IMR-90 (cell line): ENCODE data around the gene ERBB4. TPM values are rescaled to one million over a fixed set of nuclear protein-coding genes. Genes with fewer than 3 reads are reported as not detected.

ENCODE experiments used
- ATAC-seq: fragments of 200-7000 bp; cut with Tn5 transposase; 2 replicates; pipeline ENCODE4 v1.9.1; 2020; ENCODE audit warnings: low read depth, mild to moderate bottlenecking, moderate library complexity
- BruUV-seq: library from RNA; stranded (reverse); fragments of 400-500 nt; replicated peaks from 2 replicates; lab custom pipeline; 2021; lab: Mats Ljungman, UMichigan
- CTCF ChIA-PET: fragments of 300-600 bp; formaldehyde crosslinking; extraction: SDS; loops from one replicate; lab custom pipeline; 2021; ENCODE audit warnings: antibody characterized with exemption; lab: Yijun Ruan, JAX
- POLR2A ChIA-PET: fragments of 300-600 bp; sonication (Branson Sonifier 250); formaldehyde crosslinking; loops from one replicate; lab custom pipeline; 2022; ENCODE audit warnings: antibody characterized with exemption; ENCODE audit not compliant: unreplicated experiment; lab: Charles Lee
- DNase-seq: peaks from one replicate; pipeline ENCODE4 v3.0.0; 2013
- H2AFZ ChIP-seq: replicated peaks from 2 replicates; pipeline ENCODE3; 2013; ENCODE audit warnings: low read length, mild to moderate bottlenecking; ENCODE audit not compliant: poor library complexity
- H2AK5ac ChIP-seq: 2 replicates; pipeline ENCODE4 v1.6.1; 2013; ENCODE audit warnings: low read depth, low read length, inconsistent platforms
- H2AK9ac ChIP-seq: replicated peaks from 2 replicates; pipeline ENCODE3; 2013; ENCODE audit warnings: mild to moderate bottlenecking, low read depth, low read length, moderate library complexity; ENCODE audit not compliant: poor library complexity
- H2BK120ac ChIP-seq: 2 replicates; pipeline ENCODE4 v1.6.1; 2013; ENCODE audit warnings: low read depth, low read length, inconsistent platforms
- H2BK15ac ChIP-seq: 3 replicates; pipeline ENCODE4 v1.6.1; 2013; ENCODE audit warnings: low read depth, low read length, inconsistent platforms
- H2BK20ac ChIP-seq: 2 replicates; pipeline ENCODE4 v1.6.1; 2013; ENCODE audit warnings: low read depth, mild to moderate bottlenecking, inconsistent platforms, low read length, moderate library complexity
- H2BK5ac ChIP-seq: 2 replicates; pipeline ENCODE4 v1.6.1; 2013; ENCODE audit warnings: mild to moderate bottlenecking, low read depth, low read length, inconsistent platforms; ENCODE audit not compliant: poor library complexity, severe bottlenecking
- H3K14ac ChIP-seq: replicated peaks from 2 replicates; pipeline ENCODE4 v1.6.1; 2013; ENCODE audit warnings: low read depth, low read length, inconsistent platforms
- H3K18ac ChIP-seq: 2 replicates; pipeline ENCODE4 v1.6.1; 2013; ENCODE audit warnings: low read depth, low read length, control low read depth
- H3K23ac ChIP-seq: 2 replicates; pipeline ENCODE4 v1.6.1; 2013; ENCODE audit warnings: low read depth, low read length, inconsistent platforms
- H3K27ac ChIP-seq: 2 replicates; pipeline ENCODE4 v1.5.1; 2013; ENCODE audit warnings: mild to moderate bottlenecking, control low read depth, low read length; ENCODE audit not compliant: insufficient read depth
- H3K27me3 ChIP-seq: 2 replicates; pipeline ENCODE4 v1.6.1; 2013; ENCODE audit warnings: low read length; ENCODE audit not compliant: control insufficient read depth, insufficient read depth
- H3K36me3 ChIP-seq: 2 replicates; pipeline ENCODE4 v1.6.1; 2013; ENCODE audit warnings: low read length, mixed read lengths; ENCODE audit not compliant: control insufficient read depth, insufficient read depth
- H3K4ac ChIP-seq: 2 replicates; pipeline ENCODE4 v1.6.1; 2013; ENCODE audit warnings: low read depth, low read length, inconsistent platforms
- H3K4me1 ChIP-seq: 2 replicates; pipeline ENCODE4 v1.6.1; 2013; ENCODE audit warnings: low read length, mixed read lengths; ENCODE audit not compliant: control insufficient read depth, insufficient read depth
- H3K4me2 ChIP-seq: 2 replicates; pipeline ENCODE4 v1.6.1; 2013; ENCODE audit warnings: low read depth, mild to moderate bottlenecking, control low read depth, low read length, moderate library complexity
- H3K4me3 ChIP-seq: 2 replicates; pipeline ENCODE4 v1.5.1; 2013; ENCODE audit warnings: low read depth, mild to moderate bottlenecking, control low read depth, low read length, moderate library complexity; ENCODE audit not compliant: insufficient read depth
- H3K56ac ChIP-seq: 2 replicates; pipeline ENCODE4 v1.6.1; 2013; ENCODE audit warnings: low read length, inconsistent platforms; ENCODE audit not compliant: insufficient read depth; ENCODE audit errors: extremely low read depth
- H3K79me1 ChIP-seq, 2 experiments: 2 replicates each; pipeline ENCODE4 v1.6.1; 2013; ENCODE audit warnings: low read length in 2 of 2, inconsistent platforms in 1 of 2, low read depth in 1 of 2
- H3K9ac ChIP-seq: 2 replicates; pipeline ENCODE4 v1.6.1; 2013; ENCODE audit warnings: low read depth, low read length, control low read depth
- H3K9me1 ChIP-seq: 2 replicates; pipeline ENCODE4 v1.6.1; 2013; ENCODE audit warnings: low read length, inconsistent platforms; ENCODE audit not compliant: insufficient read depth
- H3K9me3 ChIP-seq: 2 replicates; pipeline ENCODE4 v1.6.1; 2013; ENCODE audit warnings: low read length; ENCODE audit not compliant: control insufficient read depth, insufficient read depth
- H4K20me1 ChIP-seq: 2 replicates; pipeline ENCODE4 v1.6.1; 2013; ENCODE audit warnings: low read length, inconsistent platforms; ENCODE audit not compliant: insufficient read depth
- H4K5ac ChIP-seq: 2 replicates; pipeline ENCODE4 v1.6.1; 2013; ENCODE audit warnings: mild to moderate bottlenecking, low read depth, low read length, control low read depth
- H4K8ac ChIP-seq, 2 experiments: 2 replicates each; pipeline ENCODE4 v1.6.1; 2013; ENCODE audit warnings: low read depth in 2 of 2, low read length in 2 of 2, control low read depth in 1 of 2, inconsistent platforms in 1 of 2
- H4K91ac ChIP-seq: 2 replicates; pipeline ENCODE4 v1.6.1; 2013; ENCODE audit warnings: low read depth, low read length, inconsistent platforms; ENCODE audit not compliant: insufficient read depth
- RCOR1 ChIP-seq: IDR thresholded peaks from 2 replicates; pipeline ENCODE4 v1.6.1; 2012; ENCODE audit warnings: mild to moderate bottlenecking, low read length, improper control_type of control experiment; ENCODE audit not compliant: insufficient replicate concordance
- WGBS, 2 experiments: methylation state at CpG; one replicate each; pipeline versions ENCODE4 v1.1.5 to v1.1.7; 2013; ENCODE audit warnings: missing lambda C conversion rate in 2 of 2; ENCODE audit not compliant: insufficient read length in 1 of 2; ENCODE audit errors: extremely low coverage in 2 of 2; 5-methylcytosine and 5-hydroxymethylcytosine counted together
- dilution Hi-C: fragments of 300-500 bp; cut with HindIII; formaldehyde crosslinking; loops from one replicate; pipeline ENCODE4 v1.14.3; 2018; ENCODE audit warnings: low sequenced_read_pairs; ENCODE audit not compliant: unreplicated experiment
- in situ Hi-C: fragments of 300-500 bp; cut with MboI; formaldehyde crosslinking; loops from 3 replicates; pipeline ENCODE4 v1.14.3; 2019; ENCODE audit warnings: low sequenced_read_pairs, inconsistent platforms, mixed read lengths
- intact Hi-C: fragments of 100-400 bp; cut with micrococcal nuclease; formaldehyde crosslinking; loops from 2 replicates; pipeline ENCODE4 v1.10.0; 2022
- polyA plus RNA-seq, 3 experiments: library from polyadenylated mRNA; depleted of rRNA; stranded (reverse); fragments of >200 nt; gene quantifications; 2 replicates each; pipeline ENCODE4 v1.2.3, GENCODE V29; 2012; ENCODE audit warnings: low replicate concordance in 1 of 3
- total RNA-seq: library from RNA; depleted of rRNA; stranded (reverse); fragments of >200 nt; gene quantifications from 2 replicates; pipeline ENCODE4 v1.2.3, GENCODE V29; 2012
- TF ChIP-seq, protein P1 (sequence below): fragments of 150-350 bp; IDR thresholded peaks from 2 replicates; pipeline ENCODE4 v1.6.1; 2016; ENCODE audit warnings: low read depth, mild to moderate bottlenecking, low read length, moderate library complexity, borderline replicate concordance

Gene ERBB4
- total and polyA plus RNA-seq, 2 of the 4 experiments (the other 2 are of a cell fraction): not detected

DNA sequence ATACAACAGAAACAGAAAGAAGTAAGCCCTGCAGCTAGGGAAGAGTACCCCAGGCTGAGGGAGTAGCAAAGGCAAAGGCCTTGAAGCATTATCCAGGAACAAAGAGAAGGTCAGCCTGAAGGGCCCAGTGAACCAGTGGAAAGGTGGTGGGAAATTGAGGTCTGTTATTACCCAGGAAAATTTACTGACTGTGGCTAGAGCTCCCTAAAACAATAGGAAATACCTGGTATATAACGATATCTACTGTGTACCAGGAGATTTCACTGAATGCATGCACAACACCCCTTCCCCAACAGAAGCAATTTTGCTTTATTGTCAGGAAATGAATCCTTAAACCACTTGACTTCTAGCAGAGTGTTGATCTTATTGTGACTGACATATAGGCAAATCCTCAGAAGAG is 365.3 kb downstream of the ERBB4 start:
- Histone ChIP-seq H2AK9ac (no peak overlapping the region), H2AK5ac (no peak overlapping the region), H3K4me2 (no peak overlapping the region), H3K79me1 (no peaks in the 10 kb centered on the region), H3K56ac (no peak overlapping the region), H4K8ac (no peak overlapping the region), H4K91ac (no peak overlapping the region), H3K14ac (no peak overlapping the region), H3K4ac (no peak overlapping the region), H3K9ac (no peak overlapping the region), H2BK15ac (no peak overlapping the region), H3K9me3 (peaks cover 8% of the 10 kb centered on the region), H3K27ac (no peak overlapping the region), H2BK20ac (no peak overlapping the region), H4K20me1 (no peaks in the 10 kb centered on the region), H3K27me3 (no peaks in the 10 kb centered on the region), H2BK120ac (no peak overlapping the region; the same call in 1 of the 2 replicates), H3K18ac (no peak overlapping the region), H3K4me3 (no peak overlapping the region), H3K4me1 (no peaks in the 10 kb centered on the region), H3K23ac (no peak overlapping the region), H3K36me3 (no peaks in the 10 kb centered on the region), H2BK5ac (no peak overlapping the region), H4K5ac (no peak overlapping the region), H3K9me1 (no peaks in the 10 kb centered on the region), H2AFZ (no peak overlapping the region)
- DNase-seq: no peak
- POLR2A ChIA-PET: no interaction called here
- no peak for ATAC-seq
- in situ Hi-C loops (no loop called here), intact Hi-C loops (no loop called here), dilution Hi-C loops (no loop called here)
- BruUV-seq: no TSS peak
- TF ChIP-seq, protein P1, sequence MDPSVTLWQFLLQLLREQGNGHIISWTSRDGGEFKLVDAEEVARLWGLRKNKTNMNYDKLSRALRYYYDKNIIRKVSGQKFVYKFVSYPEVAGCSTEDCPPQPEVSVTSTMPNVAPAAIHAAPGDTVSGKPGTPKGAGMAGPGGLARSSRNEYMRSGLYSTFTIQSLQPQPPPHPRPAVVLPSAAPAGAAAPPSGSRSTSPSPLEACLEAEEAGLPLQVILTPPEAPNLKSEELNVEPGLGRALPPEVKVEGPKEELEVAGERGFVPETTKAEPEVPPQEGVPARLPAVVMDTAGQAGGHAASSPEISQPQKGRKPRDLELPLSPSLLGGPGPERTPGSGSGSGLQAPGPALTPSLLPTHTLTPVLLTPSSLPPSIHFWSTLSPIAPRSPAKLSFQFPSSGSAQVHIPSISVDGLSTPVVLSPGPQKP: no peak
- TF ChIP-seq RCOR1: no peak
- no CpG with 5 or more reads among the region's 1 CpG for WGBS, 2 experiments
- CTCF ChIA-PET: no interaction called here
